GM19328 (cell line): ENCODE measurements around the gene PIGBOS1.
A peak's percentile ranks its signal among the peaks of the same experiment; 100 is the strongest.

Experiments used
- ATAC-seq: cut with Tn5 transposase; IDR thresholded peaks from one replicate; pipeline ENCODE4 v1.9.1; 2021; ENCODE audit warnings: mild to moderate bottlenecking, moderate library complexity; ENCODE audit not compliant: unreplicated experiment

Gene PIGBOS1

DNA sequence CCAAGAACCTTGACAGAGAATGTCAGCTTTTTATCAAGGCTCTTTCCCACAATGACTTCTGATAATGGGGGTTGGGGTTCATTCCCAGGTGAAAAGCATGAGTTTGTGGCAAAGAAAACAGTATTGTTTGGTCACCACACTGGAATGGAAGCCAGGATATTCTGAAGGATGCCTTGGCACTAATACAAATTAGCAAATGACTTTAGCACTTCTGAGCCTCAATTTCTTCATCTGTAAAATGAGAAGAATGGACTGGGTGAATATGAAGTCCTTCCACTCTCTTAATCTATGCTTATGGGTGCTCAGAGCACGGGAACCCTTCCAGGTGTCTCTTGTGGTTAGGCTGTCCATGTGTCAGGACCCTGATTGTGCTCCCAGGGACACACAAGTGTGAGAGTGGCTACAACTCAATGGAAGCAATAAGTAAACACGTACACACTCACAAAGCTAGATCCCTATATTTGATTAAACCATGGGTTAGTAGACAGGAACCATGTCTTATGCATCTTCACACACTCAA lies 50.7 kb downstream of the PIGBOS1 start:
- no peak for ATAC-seq

DNA sequence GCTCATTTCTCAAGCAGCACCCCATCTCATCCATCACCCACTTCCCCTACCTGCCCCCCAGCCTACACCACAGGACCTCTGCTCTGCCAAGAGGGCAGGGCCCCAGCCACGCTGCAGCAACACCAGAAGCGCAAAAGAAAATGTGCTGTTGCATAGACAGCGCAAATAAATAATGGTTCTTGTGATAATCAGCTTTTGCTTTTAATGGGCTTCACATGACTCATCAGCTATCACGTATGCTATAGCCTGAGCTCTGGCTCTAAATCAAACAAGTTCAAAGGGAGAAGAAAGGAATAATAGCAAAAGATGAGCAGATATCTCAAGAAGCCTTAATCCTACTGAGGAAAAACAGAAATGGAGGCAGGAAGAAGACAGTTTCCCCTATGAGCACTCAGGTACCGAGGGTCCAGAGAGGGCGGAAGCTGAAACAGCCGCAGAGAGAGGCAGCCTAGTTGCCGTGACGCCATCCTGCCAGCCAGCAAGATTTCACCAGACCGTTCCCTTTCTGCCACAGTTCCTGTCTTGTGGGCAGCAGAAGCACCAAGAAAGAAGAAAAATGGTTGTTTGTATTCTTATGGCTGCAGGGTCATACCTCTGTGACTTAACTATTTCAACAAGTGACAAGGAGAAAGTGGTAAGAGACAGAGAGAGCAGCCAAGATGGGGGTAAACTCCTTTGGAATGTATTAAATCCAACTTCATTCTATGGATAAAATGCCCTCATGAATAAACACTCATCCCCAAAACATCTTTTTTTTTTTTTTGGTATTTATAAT lies 51.3 kb downstream of the PIGBOS1 start:
- ATAC-seq, result peak; percentile 89
